ENCODE results near the gene SYNJ2.

SYNJ2 gene

DNA sequence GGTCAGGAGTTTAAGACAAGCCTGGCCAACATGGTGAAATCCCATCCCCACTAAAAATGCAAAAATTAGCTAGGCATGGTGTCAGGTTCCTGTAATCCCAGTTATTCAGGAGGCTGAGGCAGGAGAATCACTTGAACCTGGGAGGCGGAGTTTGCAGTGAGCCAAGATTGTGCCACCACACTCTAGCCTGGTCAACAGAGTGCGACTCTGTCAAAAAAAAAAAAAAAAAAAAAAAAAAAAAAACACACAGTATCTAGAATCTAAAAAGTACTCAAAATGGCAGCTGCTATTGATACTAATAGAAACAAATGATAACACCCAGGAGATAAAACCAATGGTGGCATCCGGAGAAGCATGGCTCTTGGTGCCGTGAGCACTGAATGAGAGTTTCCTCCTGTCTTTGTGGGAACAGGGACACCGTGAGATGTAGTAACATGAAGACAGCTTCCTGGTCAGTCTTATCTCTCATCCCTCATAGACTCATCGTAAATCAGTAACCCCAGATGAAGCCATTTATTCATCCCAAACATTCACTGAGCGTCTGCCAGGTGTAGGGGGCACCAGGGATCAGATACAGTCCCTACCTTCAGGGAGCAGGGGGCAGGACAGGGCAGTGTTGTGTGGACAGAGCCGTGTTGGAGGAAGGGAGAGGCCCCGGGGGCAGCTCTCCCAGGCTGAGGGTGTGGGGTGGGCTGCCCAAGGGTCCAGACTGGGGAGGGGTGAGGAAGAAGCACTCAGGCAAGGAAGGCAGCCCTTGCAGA, 66.1 kb downstream of the SYNJ2 start:
- H3K4me1 ChIP-seq (ENCODE audit: control insufficient read depth, insufficient read depth, low read length, poor library complexity, severe bottlenecking), result peaks cover 18% of the 10 kb centered on the region
- peaks cover 65% of the 10 kb centered on the region for H3K36me3 ChIP-seq (ENCODE audit: control insufficient read depth, insufficient read depth, low read length)
- no peaks in the 10 kb centered on the region for H3K9me3 ChIP-seq (ENCODE audit: control insufficient read depth, low read length)
- no peak overlapping the region for H3K27ac ChIP-seq (ENCODE audit: low read depth, low read length, severe bottlenecking)
- WGBS, 2 experiments (ENCODE audit: insufficient coverage in 2 of 2), result 94 to 96% methylated on average over 3 to 4 of the region's 9 CpGs
- no peak overlapping the region for H3K4me3 ChIP-seq (ENCODE audit: extremely low read depth, insufficient read depth, low read length, poor library complexity, severe bottlenecking)

DNA sequence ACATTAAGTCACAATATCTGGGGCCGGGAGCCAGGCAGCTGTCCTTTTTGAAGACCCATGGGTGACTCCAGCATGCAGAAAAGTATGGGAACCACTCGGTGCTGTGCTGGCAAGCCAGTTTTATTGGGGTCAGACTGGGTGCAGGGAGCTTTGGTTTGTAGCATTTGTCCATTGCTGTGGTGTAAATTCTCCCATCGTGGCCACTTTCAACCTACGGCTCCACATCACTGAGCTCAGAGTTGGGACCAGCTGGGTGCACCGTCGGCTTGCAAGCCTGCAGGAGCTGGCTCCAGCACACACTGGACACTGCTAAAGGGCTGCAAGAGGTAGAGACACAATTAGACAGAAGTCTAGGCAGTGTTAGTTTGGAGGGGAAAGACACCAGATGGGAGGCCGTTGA, 66.9 kb downstream of the SYNJ2 start:
- peaks cover 67% of the 10 kb centered on the region for H3K36me3 ChIP-seq (ENCODE audit: control insufficient read depth, insufficient read depth, low read length)
- H3K4me1 ChIP-seq (ENCODE audit: control insufficient read depth, insufficient read depth, low read length, poor library complexity, severe bottlenecking), result peaks cover 9% of the 10 kb centered on the region
- H3K4me3 ChIP-seq (ENCODE audit: extremely low read depth, insufficient read depth, low read length, poor library complexity, severe bottlenecking), result no peak overlapping the region
- H3K27ac ChIP-seq (ENCODE audit: low read depth, low read length, severe bottlenecking), result no peak overlapping the region
- no peaks in the 10 kb centered on the region for H3K9me3 ChIP-seq (ENCODE audit: control insufficient read depth, low read length)
- 98 to 100% methylated on average over 6 of the region's 7 CpGs for WGBS, 2 experiments (ENCODE audit: insufficient coverage in 2 of 2)

DNA sequence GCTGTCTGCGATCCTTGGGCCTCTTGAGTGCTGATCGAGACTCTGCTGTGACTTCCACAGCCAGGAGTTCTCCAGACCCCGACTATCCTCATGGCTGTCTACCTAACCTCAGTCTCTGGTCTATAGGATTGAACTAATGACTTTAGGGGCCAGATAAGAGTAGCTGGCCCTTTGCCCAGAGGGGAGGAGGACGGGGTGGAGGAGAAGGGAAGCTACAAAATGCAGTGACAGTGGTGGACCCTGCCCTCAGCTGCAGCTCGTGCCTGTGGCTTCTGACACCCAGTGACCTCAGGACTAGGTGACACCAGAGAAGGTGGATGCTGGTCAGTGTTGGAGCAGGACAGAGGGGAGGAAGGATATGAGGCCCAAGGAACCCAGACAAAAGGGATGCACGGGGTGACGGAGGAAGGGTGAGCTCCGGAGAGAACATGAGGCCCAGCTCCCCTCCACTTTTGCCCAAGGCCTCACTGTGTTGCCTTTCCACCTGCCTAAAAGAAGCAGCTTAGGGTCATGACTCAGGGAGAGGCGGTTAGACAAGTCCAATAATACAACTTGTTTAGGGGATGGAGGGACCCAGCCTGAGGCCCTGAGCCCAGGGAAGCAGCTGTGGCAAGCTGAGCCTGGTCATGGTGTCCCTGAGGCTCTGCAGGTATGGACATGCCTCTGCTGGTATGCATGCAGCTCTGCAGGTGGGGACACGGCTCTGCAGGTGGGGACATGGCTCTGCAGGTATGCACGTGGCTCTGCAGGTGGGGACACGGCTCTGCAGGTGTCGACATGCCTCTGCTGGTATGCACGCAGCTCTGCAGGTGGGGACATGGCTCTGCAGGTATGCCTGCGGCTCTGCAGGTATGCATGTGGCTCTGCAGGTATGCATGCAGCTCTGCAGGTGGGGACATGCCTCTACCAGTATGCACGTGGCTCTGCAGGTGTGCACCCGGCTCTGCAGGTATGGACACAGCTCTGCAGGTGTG, 67.7 kb downstream of the SYNJ2 start:
- WGBS, 2 experiments (ENCODE audit: insufficient coverage in 2 of 2), result 87 to 90% methylated on average over 12 to 16 of the region's 17 CpGs
- peaks cover 2% of the 10 kb centered on the region for H3K4me1 ChIP-seq (ENCODE audit: control insufficient read depth, insufficient read depth, low read length, poor library complexity, severe bottlenecking)
- H3K27ac ChIP-seq (ENCODE audit: low read depth, low read length, severe bottlenecking), result no peak overlapping the region
- no peak overlapping the region for H3K4me3 ChIP-seq (ENCODE audit: extremely low read depth, insufficient read depth, low read length, poor library complexity, severe bottlenecking)
- H3K36me3 ChIP-seq (ENCODE audit: control insufficient read depth, insufficient read depth, low read length), result peaks cover 67% of the 10 kb centered on the region
- no peaks in the 10 kb centered on the region for H3K9me3 ChIP-seq (ENCODE audit: control insufficient read depth, low read length)

DNA sequence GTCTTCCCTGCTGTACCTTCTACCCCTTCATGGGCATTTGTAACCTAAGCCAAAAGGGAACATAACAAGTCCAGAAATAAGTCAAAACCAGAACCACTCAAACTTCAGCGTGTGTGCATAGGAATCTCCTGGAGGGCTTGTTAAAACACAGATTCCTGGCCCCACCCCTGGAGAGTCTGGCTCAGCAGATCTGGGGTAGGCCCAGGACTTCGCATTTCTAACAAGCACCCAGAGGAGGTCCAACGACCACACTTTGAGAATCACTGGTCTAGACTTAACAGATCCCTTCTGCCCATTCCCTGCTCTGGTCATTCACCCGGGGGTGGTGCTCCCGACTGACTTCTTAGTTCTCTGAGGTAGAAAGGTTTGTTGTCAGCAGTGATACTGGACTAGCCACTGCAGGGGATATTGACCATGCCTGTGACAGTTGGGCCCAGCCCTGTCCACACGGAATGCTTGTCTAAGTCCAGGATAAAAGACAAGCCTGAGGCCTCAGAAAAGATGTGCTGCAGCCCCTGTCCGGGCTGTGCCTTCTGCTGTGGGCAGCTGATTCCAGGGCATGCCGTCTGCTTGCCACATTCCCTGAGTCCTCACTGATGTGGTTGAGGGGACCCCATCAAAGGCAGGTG, 68.6 kb downstream of the SYNJ2 start:
- no peaks in the 10 kb centered on the region for H3K9me3 ChIP-seq (ENCODE audit: control insufficient read depth, low read length)
- WGBS, 2 experiments (ENCODE audit: insufficient coverage in 2 of 2), result 91 to 95% methylated on average over 6 to 7 of the region's 8 CpGs
- peaks cover 66% of the 10 kb centered on the region for H3K36me3 ChIP-seq (ENCODE audit: control insufficient read depth, insufficient read depth, low read length)
- no peak overlapping the region for H3K27ac ChIP-seq (ENCODE audit: low read depth, low read length, severe bottlenecking)
- H3K4me3 ChIP-seq (ENCODE audit: extremely low read depth, insufficient read depth, low read length, poor library complexity, severe bottlenecking), result no peak overlapping the region
- no peaks in the 10 kb centered on the region for H3K4me1 ChIP-seq (ENCODE audit: control insufficient read depth, insufficient read depth, low read length, poor library complexity, severe bottlenecking)

DNA sequence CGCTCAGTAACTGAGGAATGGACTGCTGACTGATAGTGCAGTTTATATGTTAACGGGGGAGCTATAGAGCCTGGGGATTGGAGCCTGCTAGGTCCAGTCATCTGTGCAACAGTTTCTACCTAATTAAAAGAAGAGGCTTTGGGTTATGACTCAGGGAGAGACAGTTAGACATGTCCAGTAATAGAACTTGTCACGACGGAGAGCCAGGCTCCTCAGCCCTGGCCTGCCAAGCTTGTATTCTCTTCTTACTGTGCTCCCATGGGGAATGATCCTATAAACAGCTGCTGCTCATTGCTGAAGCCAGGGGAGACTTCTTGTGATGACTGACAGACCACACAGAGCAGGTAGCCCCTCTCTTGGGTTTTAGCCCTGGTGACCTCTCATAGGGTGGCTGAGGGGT, 69.3 kb downstream of the SYNJ2 start:
- Histone ChIP-seq H3K4me1 (ENCODE audit: control insufficient read depth, insufficient read depth, low read length, poor library complexity, severe bottlenecking) (no peaks in the 10 kb centered on the region), H3K9me3 (ENCODE audit: control insufficient read depth, low read length) (no peaks in the 10 kb centered on the region), H3K27ac (ENCODE audit: low read depth, low read length, severe bottlenecking) (no peak overlapping the region), H3K36me3 (ENCODE audit: control insufficient read depth, insufficient read depth, low read length) (peaks cover 61% of the 10 kb centered on the region), H3K4me3 (ENCODE audit: extremely low read depth, insufficient read depth, low read length, poor library complexity, severe bottlenecking) (no peak overlapping the region)
- 94% methylated on average over 3 of the region's 4 CpGs for WGBS, 2 experiments (ENCODE audit: insufficient coverage in 2 of 2)

DNA sequence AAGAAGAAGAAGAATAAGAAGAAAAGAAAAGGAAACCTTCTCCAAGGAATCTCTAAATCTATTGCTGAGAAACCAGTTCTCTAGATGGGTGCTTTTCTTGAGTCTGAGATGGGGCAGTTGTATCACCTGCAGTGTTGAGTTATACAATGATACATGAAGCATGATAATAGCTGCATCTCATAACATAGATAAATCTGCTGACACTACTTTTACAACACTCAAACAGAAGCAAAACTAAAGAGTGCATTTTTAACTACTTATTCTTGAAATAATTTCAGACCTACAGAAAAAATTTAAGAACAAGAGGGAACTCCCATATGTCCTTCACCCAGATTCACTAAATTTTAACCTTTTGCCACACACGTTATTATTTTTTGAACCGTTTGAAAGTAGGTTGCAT, 70.3 kb downstream of the SYNJ2 start:
- H3K9me3 ChIP-seq (ENCODE audit: control insufficient read depth, low read length), result no peaks in the 10 kb centered on the region
- H3K27ac ChIP-seq (ENCODE audit: low read depth, low read length, severe bottlenecking), result no peak overlapping the region
- no peak overlapping the region for H3K4me3 ChIP-seq (ENCODE audit: extremely low read depth, insufficient read depth, low read length, poor library complexity, severe bottlenecking)
- 100% methylated on average over 2 of the region's 2 CpGs; no CpG with 5 or more reads in 1 of the 2 experiments for WGBS, 2 experiments (ENCODE audit: insufficient coverage in 2 of 2)
- peaks cover under 1% of the 10 kb centered on the region for H3K4me1 ChIP-seq (ENCODE audit: control insufficient read depth, insufficient read depth, low read length, poor library complexity, severe bottlenecking)
- H3K36me3 ChIP-seq (ENCODE audit: control insufficient read depth, insufficient read depth, low read length), result peaks cover 60% of the 10 kb centered on the region

DNA sequence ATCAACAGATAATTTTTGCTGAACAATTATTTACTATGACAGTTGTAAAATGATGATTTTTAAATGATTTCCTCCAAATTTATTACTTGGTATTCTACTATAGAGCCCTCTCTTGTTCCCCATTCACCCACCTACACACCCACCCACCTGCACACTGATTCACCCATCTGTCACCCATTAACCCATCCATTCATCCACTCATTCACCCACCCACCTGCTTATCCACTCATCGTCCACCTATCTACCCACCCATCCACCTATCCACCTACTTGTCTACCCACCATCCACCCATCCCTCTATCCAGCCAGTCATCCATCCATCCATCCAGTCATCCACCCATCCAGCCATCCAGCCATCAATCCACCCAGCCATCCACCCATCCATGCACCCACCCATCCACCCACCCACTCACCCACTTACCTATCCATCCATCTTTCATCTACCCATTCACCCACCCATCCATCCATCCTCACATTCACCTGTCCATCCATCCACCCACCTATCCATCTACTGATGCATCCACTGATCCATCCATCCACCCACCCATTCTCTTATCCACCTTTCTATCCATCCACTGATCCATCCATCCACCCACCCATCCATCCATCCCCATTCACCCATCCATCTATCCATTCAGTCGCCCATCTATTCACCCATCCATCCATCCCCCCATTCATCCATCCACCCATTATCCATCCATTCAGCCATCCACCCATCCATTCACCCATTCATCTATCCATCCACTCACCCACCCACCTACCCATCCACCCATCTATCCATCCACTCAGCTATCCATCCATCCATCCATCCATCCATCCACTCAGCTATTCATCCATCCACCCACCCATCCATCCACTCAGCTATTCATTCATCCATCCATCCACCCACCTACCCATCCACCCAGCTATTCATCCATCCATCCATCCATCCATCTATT, 72.0 kb downstream of the SYNJ2 start:
- WGBS, 2 experiments (ENCODE audit: insufficient coverage in 2 of 2), result 84 to 93% methylated on average over 2 of the region's 2 CpGs
- no peaks in the 10 kb centered on the region for H3K9me3 ChIP-seq (ENCODE audit: control insufficient read depth, low read length)

DNA sequence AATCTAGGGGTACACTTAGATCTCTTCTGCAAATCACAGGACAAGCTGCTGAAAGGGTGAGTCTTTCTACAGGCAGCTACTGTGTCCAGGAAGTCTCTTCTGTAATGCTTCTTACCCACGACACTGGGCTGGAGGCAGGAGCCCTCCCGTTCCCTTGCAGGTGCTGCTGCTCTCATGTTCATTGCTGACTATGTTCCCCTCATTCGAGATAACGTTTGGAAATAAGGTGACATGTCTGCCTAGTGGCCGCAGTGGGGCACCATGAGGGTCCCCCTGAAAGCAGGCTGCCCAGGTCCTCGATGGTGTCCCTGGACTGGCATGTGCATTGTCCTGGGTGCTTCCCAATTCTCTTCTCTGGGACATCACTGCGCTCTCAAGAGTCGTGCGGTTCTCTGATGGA, 74.7 kb downstream of the SYNJ2 start:
- WGBS, 2 experiments (ENCODE audit: insufficient coverage in 2 of 2), result 89% methylated on average over 8 to 9 of the region's 9 CpGs
- no peak overlapping the region for H3K4me3 ChIP-seq (ENCODE audit: extremely low read depth, insufficient read depth, low read length, poor library complexity, severe bottlenecking)
- H3K4me1 ChIP-seq (ENCODE audit: control insufficient read depth, insufficient read depth, low read length, poor library complexity, severe bottlenecking), result peaks cover 20% of the 10 kb centered on the region
- H3K36me3 ChIP-seq (ENCODE audit: control insufficient read depth, insufficient read depth, low read length), result peaks cover 44% of the 10 kb centered on the region
- no peaks in the 10 kb centered on the region for H3K9me3 ChIP-seq (ENCODE audit: control insufficient read depth, low read length)
- H3K27ac ChIP-seq (ENCODE audit: low read depth, low read length, severe bottlenecking), result no peak overlapping the region

More for the DNA sequence above, 72.0 kb downstream of the SYNJ2 start:
- no peak overlapping the region for H3K4me3 ChIP-seq (ENCODE audit: extremely low read depth, insufficient read depth, low read length, poor library complexity, severe bottlenecking)
- peaks cover 9% of the 10 kb centered on the region for H3K4me1 ChIP-seq (ENCODE audit: control insufficient read depth, insufficient read depth, low read length, poor library complexity, severe bottlenecking)
- H3K36me3 ChIP-seq (ENCODE audit: control insufficient read depth, insufficient read depth, low read length), result peaks cover 57% of the 10 kb centered on the region
- no peak overlapping the region for H3K27ac ChIP-seq (ENCODE audit: low read depth, low read length, severe bottlenecking)

DNA sequence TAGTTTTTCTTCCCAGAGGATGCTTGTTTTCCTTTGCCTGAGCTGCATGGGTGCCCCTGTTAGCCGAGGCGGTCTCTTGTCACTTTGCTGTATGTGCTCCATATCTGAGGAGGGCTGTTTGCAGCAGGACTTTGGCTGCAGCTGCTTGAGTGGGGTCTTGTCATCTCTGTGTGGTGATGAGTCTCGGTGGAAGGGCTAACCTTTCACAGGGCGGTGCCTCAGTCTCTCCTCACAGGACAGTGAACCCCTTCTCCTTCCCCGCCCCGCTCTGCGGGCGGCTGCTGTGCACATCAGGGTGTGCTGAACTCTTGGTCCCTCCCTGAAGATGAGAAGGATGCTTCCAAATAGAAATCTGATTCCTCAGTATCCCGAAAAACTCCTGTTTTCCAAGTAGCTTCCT, 75.1 kb downstream of the SYNJ2 start:
- Histone ChIP-seq H3K4me3 (ENCODE audit: extremely low read depth, insufficient read depth, low read length, poor library complexity, severe bottlenecking) (no peak overlapping the region), H3K4me1 (ENCODE audit: control insufficient read depth, insufficient read depth, low read length, poor library complexity, severe bottlenecking) (peaks cover 20% of the 10 kb centered on the region), H3K27ac (ENCODE audit: low read depth, low read length, severe bottlenecking) (no peak overlapping the region), H3K36me3 (ENCODE audit: control insufficient read depth, insufficient read depth, low read length) (peaks cover 45% of the 10 kb centered on the region), H3K9me3 (ENCODE audit: control insufficient read depth, low read length) (no peaks in the 10 kb centered on the region)
- 91 to 100% methylated on average over 4 to 9 of the region's 9 CpGs for WGBS, 2 experiments (ENCODE audit: insufficient coverage in 2 of 2)
